Activated CD4-positive, alpha-beta T cell treated with anti-CD3 and anti-CD28 coated beads, Interleukin-2, amount 10 ng/mL, durations not matched to agents 24 days and 14 days (primary cell): ENCODE measurements around the gene SPC25. TPM values are rescaled to one million over a fixed set of nuclear protein-coding genes. Genes with fewer than 3 reads are reported as not detected.
"Not testable (repeated sequence)": the region's sequence is repeated elsewhere in the genome, so short reads cannot be mapped to it uniquely, and the experiment has no call there.

ENCODE experiments used
- DNase-seq: peaks from one replicate; pipeline ENCODE4 v3.0.0; 2022
- H3K27ac Mint-ChIP-seq: one replicate; pipeline ENCODE4 v1.8.0; 2022; ENCODE audit warnings: mild to moderate bottlenecking, mixed read lengths
- H3K27me3 Mint-ChIP-seq: one replicate; pipeline ENCODE4 v1.8.0; 2022; ENCODE audit warnings: mixed read lengths
- H3K36me3 Mint-ChIP-seq: one replicate; pipeline ENCODE4 v1.8.0; 2022; ENCODE audit warnings: low read depth, mild to moderate bottlenecking, mixed read lengths
- H3K4me1 Mint-ChIP-seq: one replicate; pipeline ENCODE4 v1.8.0; 2021; ENCODE audit warnings: mixed read lengths
- H3K4me3 Mint-ChIP-seq: one replicate; pipeline ENCODE4 v1.8.0; 2022; ENCODE audit warnings: mild to moderate bottlenecking, moderate library complexity, mixed read lengths
- H3K9me3 Mint-ChIP-seq: one replicate; pipeline ENCODE4 v1.8.0; 2021; ENCODE audit warnings: mixed read lengths
- intact Hi-C: fragments of 100-400 bp; cut with micrococcal nuclease; formaldehyde crosslinking; loops from one replicate; pipeline ENCODE4 v1.15.1; 2023
- total RNA-seq: library from RNA; stranded (reverse); gene quantifications from 2 replicates; pipeline ENCODE4 v1.2.3, GENCODE V29; 2022

Gene SPC25
- total RNA-seq, 1 donor from 2014 or later = 22.8 TPM

- no peak for DNase-seq
- Mint-ChIP-seq H3K36me3 (peaks cover 7% of the 10 kb centered on the region), H3K4me1 (peaks cover 18% of the 10 kb centered on the region), H3K9me3 (no peaks in the 10 kb centered on the region), H3K27me3 (peaks cover 43% of the 10 kb centered on the region), H3K4me3 (no peak overlapping the region), H3K27ac (no peak overlapping the region)
- intact Hi-C loops = loop anchor here (10.0 kb wide), 1 partner anchor 748 kb away; no protein-coding TSS in a partner anchor
Observed at GRCh38 chr2:168892327-168892726, 2.1 kb upstream of the SPC25 start.

GRCh38 chr2:168889635-168890005, 610 bp downstream of the SPC25 start:
- Mint-ChIP-seq H3K9me3 (no peaks in the 10 kb centered on the region), H3K27ac (peak overlapping the region; percentile 93), H3K36me3 (peaks cover 21% of the 10 kb centered on the region), H3K4me1 (peaks cover 20% of the 10 kb centered on the region), H3K4me3 (peak overlapping the region; percentile 93), H3K27me3 (peaks cover 25% of the 10 kb centered on the region)
- no peak for DNase-seq
- intact Hi-C loops = loop anchor here (10.0 kb wide), 1 partner anchor 745 kb away; no protein-coding TSS in a partner anchor

GRCh38 chr2:168884975-168885374, 5.3 kb downstream of the SPC25 start:
- no peak for DNase-seq
- Mint-ChIP-seq H3K4me3 (no peak overlapping the region), H3K27me3 (no peaks in the 10 kb centered on the region), H3K36me3 (peaks cover 39% of the 10 kb centered on the region), H3K4me1 (peaks cover 22% of the 10 kb centered on the region), H3K27ac (no peak overlapping the region), H3K9me3 (no peaks in the 10 kb centered on the region)
- intact Hi-C loops = no loop called here

- H3K9me3 Mint-ChIP-seq, DNase-seq, intact Hi-C loops, H3K4me3 Mint-ChIP-seq, H3K27me3 Mint-ChIP-seq, H3K27ac Mint-ChIP-seq: not testable (repeated sequence)
- peaks cover 19% of the 10 kb centered on the region for H3K4me1 Mint-ChIP-seq
- peaks cover 37% of the 10 kb centered on the region for H3K36me3 Mint-ChIP-seq
Observed at GRCh38 chr2:168882163-168882562, 8.1 kb downstream of the SPC25 start.

GRCh38 chr2:168874368-168875054, 15.7 kb downstream of the SPC25 start:
- H3K9me3 Mint-ChIP-seq = peaks cover 9% of the 10 kb centered on the region
- H3K27ac Mint-ChIP-seq = no peak overlapping the region
- intact Hi-C loops = no loop called here
- H3K36me3 Mint-ChIP-seq = peaks cover 45% of the 10 kb centered on the region
- no peak overlapping the region for H3K4me3 Mint-ChIP-seq
- H3K27me3 Mint-ChIP-seq = no peaks in the 10 kb centered on the region
- DNase-seq = no peak
- H3K4me1 Mint-ChIP-seq = peaks cover 7% of the 10 kb centered on the region

GRCh38 chr2:168870824-168871223, 19.4 kb downstream of the SPC25 start:
- H3K27me3 Mint-ChIP-seq, DNase-seq, H3K4me1 Mint-ChIP-seq, H3K27ac Mint-ChIP-seq, intact Hi-C loops, H3K4me3 Mint-ChIP-seq: not testable (repeated sequence)
- Mint-ChIP-seq H3K36me3 (peaks cover 60% of the 10 kb centered on the region), H3K9me3 (peaks cover 12% of the 10 kb centered on the region)

- intact Hi-C loops, H3K4me1 Mint-ChIP-seq, H3K27ac Mint-ChIP-seq, H3K27me3 Mint-ChIP-seq, H3K4me3 Mint-ChIP-seq, DNase-seq: not testable (repeated sequence)
- Mint-ChIP-seq H3K36me3 (peaks cover 58% of the 10 kb centered on the region), H3K9me3 (peaks cover 12% of the 10 kb centered on the region)
Observed at GRCh38 chr2:168870369-168870768, 19.9 kb downstream of the SPC25 start.

- H3K27me3 Mint-ChIP-seq, DNase-seq, H3K4me1 Mint-ChIP-seq, H3K27ac Mint-ChIP-seq, H3K9me3 Mint-ChIP-seq, intact Hi-C loops, H3K4me3 Mint-ChIP-seq: not testable (repeated sequence)
- peaks cover 50% of the 10 kb centered on the region for H3K36me3 Mint-ChIP-seq
Observed at GRCh38 chr2:168867164-168867563, 23.1 kb downstream of the SPC25 start.

GRCh38 chr2:168858146-168858545, 32.1 kb downstream of the SPC25 start:
- intact Hi-C loops = no loop called here
- Mint-ChIP-seq H3K4me3 (no peak overlapping the region), H3K9me3 (no peaks in the 10 kb centered on the region), H3K4me1 (no peaks in the 10 kb centered on the region), H3K36me3 (peaks cover 38% of the 10 kb centered on the region), H3K27ac (no peak overlapping the region), H3K27me3 (no peaks in the 10 kb centered on the region)
- DNase-seq = no peak

- intact Hi-C loops = no loop called here
- Mint-ChIP-seq H3K4me3 (no peak overlapping the region), H3K9me3 (peaks cover 4% of the 10 kb centered on the region), H3K4me1 (no peaks in the 10 kb centered on the region), H3K36me3 (peaks cover 46% of the 10 kb centered on the region), H3K27ac (no peak overlapping the region), H3K27me3 (no peaks in the 10 kb centered on the region)
- DNase-seq = no peak
Observed at GRCh38 chr2:168855601-168856000, 34.6 kb downstream of the SPC25 start.

GRCh38 chr2:168854651-168855050, 35.6 kb downstream of the SPC25 start:
- Mint-ChIP-seq H3K4me3 (no peak overlapping the region), H3K4me1 (no peaks in the 10 kb centered on the region), H3K9me3 (peaks cover 4% of the 10 kb centered on the region), H3K36me3 (peaks cover 48% of the 10 kb centered on the region), H3K27ac (no peak overlapping the region), H3K27me3 (no peaks in the 10 kb centered on the region)
- intact Hi-C loops = no loop called here
- DNase-seq = no peak

GRCh38 chr2:168853471-168853870, 36.8 kb downstream of the SPC25 start:
- Mint-ChIP-seq H3K9me3 (peaks cover 4% of the 10 kb centered on the region), H3K4me3 (no peak overlapping the region), H3K4me1 (no peaks in the 10 kb centered on the region), H3K36me3 (peaks cover 42% of the 10 kb centered on the region), H3K27me3 (no peaks in the 10 kb centered on the region), H3K27ac (no peak overlapping the region)
- no peak for DNase-seq
- intact Hi-C loops = no loop called here

- Mint-ChIP-seq H3K27ac (no peak overlapping the region), H3K36me3 (peaks cover 37% of the 10 kb centered on the region), H3K27me3 (no peaks in the 10 kb centered on the region), H3K4me1 (no peaks in the 10 kb centered on the region), H3K4me3 (no peak overlapping the region), H3K9me3 (peaks cover 4% of the 10 kb centered on the region)
- DNase-seq = no peak
- intact Hi-C loops = no loop called here
Observed at GRCh38 chr2:168852481-168852880, 37.7 kb downstream of the SPC25 start.

- DNase-seq = no peak
- intact Hi-C loops = no loop called here
- peaks cover 30% of the 10 kb centered on the region for H3K36me3 Mint-ChIP-seq
- peaks cover 4% of the 10 kb centered on the region for H3K9me3 Mint-ChIP-seq
- no peaks in the 10 kb centered on the region for H3K27me3 Mint-ChIP-seq
- H3K27ac Mint-ChIP-seq = no peak overlapping the region
- H3K4me3 Mint-ChIP-seq = no peak overlapping the region
- no peaks in the 10 kb centered on the region for H3K4me1 Mint-ChIP-seq
Observed at GRCh38 chr2:168851674-168852320, 38.4 kb downstream of the SPC25 start.
